Keratinocyte (primary cell): ENCODE data around the gene ZFR2. TPM values are rescaled to one million over a fixed set of nuclear protein-coding genes. Genes with fewer than 3 reads are reported as not detected.

Experiments used
- DNase-seq: peaks from one replicate; pipeline ENCODE4 v3.0.0-alpha.2; 2011; ENCODE audit warnings: low read depth, missing footprints, low spot score
- FAIRE-seq: peaks from 2 replicates; lab custom pipeline; 2011; peaks lifted over from hg19 to GRCh38; lab: Jason Lieb, UNC
- H2AFZ ChIP-seq: 2 replicates; pipeline ENCODE4 v1.6.0; 2012; ENCODE audit warnings: low read length, control low read depth, inconsistent platforms; ENCODE audit not compliant: control insufficient read depth
- H3K27ac ChIP-seq: 2 replicates; pipeline ENCODE4 v1.5.1; 2011; ENCODE audit warnings: low read length; ENCODE audit not compliant: control insufficient read depth, insufficient read depth
- H3K27me3 ChIP-seq: 3 replicates; pipeline ENCODE4 v1.6.0; 2011; ENCODE audit warnings: low read length; ENCODE audit not compliant: control insufficient read depth, insufficient read depth; ENCODE audit errors: extremely low read depth
- H3K36me3 ChIP-seq, 2 experiments: 2 replicates in 1 of 2; 3 replicates in 1 of 2; pipeline ENCODE4 v1.5.1; 2011; ENCODE audit warnings: low read length in 2 of 2, mild to moderate bottlenecking in 1 of 2; ENCODE audit not compliant: control insufficient read depth in 2 of 2, insufficient read depth in 2 of 2; ENCODE audit errors: extremely low read depth in 1 of 2
- H3K4me1 ChIP-seq: 3 replicates; pipeline ENCODE4 v1.5.1; 2011; ENCODE audit warnings: low read length; ENCODE audit not compliant: control insufficient read depth, insufficient read depth; ENCODE audit errors: extremely low read depth
- H3K4me2 ChIP-seq: 3 replicates; pipeline ENCODE4 v1.6.0; 2011; ENCODE audit warnings: low read depth, low read length; ENCODE audit not compliant: control insufficient read depth, insufficient read depth; ENCODE audit errors: extremely low read depth
- H3K4me3 ChIP-seq, 3 experiments: fragments of 200-600 bp in 1 of 3; sonication (generic) in 1 of 3; 2 replicates in 2 of 3; 3 replicates in 1 of 3; pipeline ENCODE4 v1.5.1; 2011 to 2016; ENCODE audit warnings: low read length in 3 of 3, mild to moderate bottlenecking in 3 of 3, control low read depth in 2 of 3, inconsistent platforms in 1 of 3, low read depth in 1 of 3, mixed read lengths in 1 of 3, mixed run types in 1 of 3, moderate library complexity in 1 of 3; ENCODE audit not compliant: control insufficient read depth in 2 of 3, insufficient read depth in 2 of 3; ENCODE audit errors: extremely low read depth in 1 of 3
- H3K79me2 ChIP-seq: 2 replicates; pipeline ENCODE4 v1.6.0; 2012; ENCODE audit warnings: low read length; ENCODE audit not compliant: control insufficient read depth, insufficient read depth
- H3K9ac ChIP-seq: 3 replicates; pipeline ENCODE4 v1.6.0; 2011; ENCODE audit warnings: low read length; ENCODE audit not compliant: control insufficient read depth, insufficient read depth; ENCODE audit errors: extremely low read depth
- H3K9me1 ChIP-seq: 3 replicates; pipeline ENCODE4 v1.6.0; 2011; ENCODE audit warnings: low read length; ENCODE audit not compliant: control insufficient read depth, insufficient read depth; ENCODE audit errors: extremely low read depth
- H3K9me3 ChIP-seq: 2 replicates; pipeline ENCODE4 v1.5.1; 2012; ENCODE audit warnings: low read depth, low read length; ENCODE audit not compliant: control insufficient read depth
- H4K20me1 ChIP-seq: 3 replicates; pipeline ENCODE4 v1.6.0; 2011; ENCODE audit warnings: low read length; ENCODE audit not compliant: control insufficient read depth, insufficient read depth; ENCODE audit errors: extremely low read depth
- EZH2 ChIP-seq: IDR thresholded peaks from one replicate; pipeline ENCODE4 v1.6.1; 2012; ENCODE audit warnings: inconsistent platforms, mild to moderate bottlenecking, low read length, moderate library complexity
- dilution Hi-C: fragments of 300-500 bp; cut with MboI; formaldehyde crosslinking; loops from one replicate; pipeline ENCODE4 v1.7.0; 2020; ENCODE audit warnings: low sequenced_read_pairs; ENCODE audit not compliant: extremely low pct_ligation_motif_present
- polyA plus RNA-seq, 5 experiments: library from polyadenylated mRNA; depleted of rRNA in 3 of 5; stranded (reverse) in 3 of 5; stranded (forward) in 1 of 5; unstranded in 1 of 5; fragments of >200 nt; gene quantifications; 1 replicate in 1 of 5; 2 replicates in 3 of 5; 3 replicates in 1 of 5; pipeline versions ENCODE4 v1.2.1 to v1.2.3, GENCODE V29; 2011 to 2012; ENCODE audit warnings: missing spikeins in 2 of 5, low read depth in 1 of 5, low replicate concordance in 1 of 5
- TF ChIP-seq, protein P1 (sequence below), 3 experiments: IDR thresholded peaks in 1 of 3; conservative IDR thresholded peaks in 1 of 3; optimal IDR thresholded peaks in 1 of 3; 2 replicates in 2 of 3; 3 replicates in 1 of 3; pipeline versions ENCODE3 to v1.5.1; 2011; ENCODE audit warnings: low read length in 3 of 3, mild to moderate bottlenecking in 3 of 3, moderate library complexity in 2 of 3, control low read depth in 1 of 3, inconsistent platforms in 1 of 3; ENCODE audit not compliant: insufficient read depth in 2 of 3; ENCODE audit errors: extremely low read depth in 1 of 3

ZFR2 gene
- polyA plus RNA-seq, 1 donor (not counting 4 experiments of a cell fraction or from before 2014, with no cell fraction given), result not detected

GRCh38 chr19:3825286-3825956, 43.4 kb downstream of the ZFR2 start:
- no peak for TF ChIP-seq EZH2
- TF ChIP-seq, protein P1, sequence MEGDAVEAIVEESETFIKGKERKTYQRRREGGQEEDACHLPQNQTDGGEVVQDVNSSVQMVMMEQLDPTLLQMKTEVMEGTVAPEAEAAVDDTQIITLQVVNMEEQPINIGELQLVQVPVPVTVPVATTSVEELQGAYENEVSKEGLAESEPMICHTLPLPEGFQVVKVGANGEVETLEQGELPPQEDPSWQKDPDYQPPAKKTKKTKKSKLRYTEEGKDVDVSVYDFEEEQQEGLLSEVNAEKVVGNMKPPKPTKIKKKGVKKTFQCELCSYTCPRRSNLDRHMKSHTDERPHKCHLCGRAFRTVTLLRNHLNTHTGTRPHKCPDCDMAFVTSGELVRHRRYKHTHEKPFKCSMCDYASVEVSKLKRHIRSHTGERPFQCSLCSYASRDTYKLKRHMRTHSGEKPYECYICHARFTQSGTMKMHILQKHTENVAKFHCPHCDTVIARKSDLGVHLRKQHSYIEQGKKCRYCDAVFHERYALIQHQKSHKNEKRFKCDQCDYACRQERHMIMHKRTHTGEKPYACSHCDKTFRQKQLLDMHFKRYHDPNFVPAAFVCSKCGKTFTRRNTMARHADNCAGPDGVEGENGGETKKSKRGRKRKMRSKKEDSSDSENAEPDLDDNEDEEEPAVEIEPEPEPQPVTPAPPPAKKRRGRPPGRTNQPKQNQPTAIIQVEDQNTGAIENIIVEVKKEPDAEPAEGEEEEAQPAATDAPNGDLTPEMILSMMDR (optimal IDR thresholded peaks at IDR 0.05 in 1 of 3, IDR thresholded peaks at IDR 0.05 in 1 of 3, conservative IDR thresholded peaks at IDR 0.05 in 1 of 3; ENCODE audit: extremely low read depth in 1 of 3, insufficient read depth in 2 of 3, low read length in 3 of 3), result no peak
- no peak for DNase-seq
- H3K36me3 ChIP-seq, result no peaks in the 10 kb centered on the region
- no peak overlapping the region for H2AFZ ChIP-seq
- H3K27ac ChIP-seq, result no peak overlapping the region
- H3K4me3 ChIP-seq, result no peak overlapping the region
- no peak for FAIRE-seq
- H3K9me3 ChIP-seq, result no peaks in the 10 kb centered on the region
- peaks cover 8% of the 10 kb centered on the region for H3K4me1 ChIP-seq
- H3K4me2 ChIP-seq, result no peak overlapping the region
- H4K20me1 ChIP-seq, result no peaks in the 10 kb centered on the region
- no peaks in the 10 kb centered on the region for H3K79me2 ChIP-seq
- dilution Hi-C loops, result no loop called here
- peaks cover 18% of the 10 kb centered on the region for H3K27me3 ChIP-seq
- H3K9me1 ChIP-seq, result no peaks in the 10 kb centered on the region
- no peak overlapping the region for H3K9ac ChIP-seq

GRCh38 chr19:3823350-3823713, 45.5 kb downstream of the ZFR2 start:
- H3K9me3 ChIP-seq, result no peaks in the 10 kb centered on the region
- peaks cover 8% of the 10 kb centered on the region for H3K4me1 ChIP-seq
- FAIRE-seq (no peak), DNase-seq (no peak)
- no peak overlapping the region for H3K27ac ChIP-seq
- H3K27me3 ChIP-seq, result peaks cover 19% of the 10 kb centered on the region
- dilution Hi-C loops, result no loop called here
- H3K4me3 ChIP-seq, result no peak overlapping the region
- no peaks in the 10 kb centered on the region for H4K20me1 ChIP-seq
- H3K79me2 ChIP-seq, result no peaks in the 10 kb centered on the region
- H3K9ac ChIP-seq, result no peak overlapping the region
- H3K4me2 ChIP-seq, result no peak overlapping the region
- H3K9me1 ChIP-seq, result no peaks in the 10 kb centered on the region
- H3K36me3 ChIP-seq, result no peaks in the 10 kb centered on the region
- H2AFZ ChIP-seq, result no peak overlapping the region
- no peak for TF ChIP-seq EZH2
- TF ChIP-seq, protein P1 (optimal IDR thresholded peaks at IDR 0.05 in 1 of 3, IDR thresholded peaks at IDR 0.05 in 1 of 3, conservative IDR thresholded peaks at IDR 0.05 in 1 of 3; ENCODE audit: extremely low read depth in 1 of 3, insufficient read depth in 2 of 3, low read length in 3 of 3), result no peak
